OCI-LY1 (cell line): ENCODE measurements around the gene UNC5A.

Experiments
- H2AFZ ChIP-seq: fragments of 200-600 bp; sonication (generic), shearing (Covaris generic); 2 replicates; pipeline ENCODE4 v1.6.0; 2014; ENCODE audit warnings: antibody characterized with exemption, mild to moderate bottlenecking, low read length
- H3F3A ChIP-seq: fragments of 200-600 bp; sonication (generic), shearing (Covaris generic); 2 replicates; pipeline ENCODE4 v1.6.0; 2014; ENCODE audit warnings: mild to moderate bottlenecking, antibody characterized with exemption, low read length, moderate library complexity; ENCODE audit not compliant: insufficient read depth
- H3K27ac ChIP-seq: fragments of 200-600 bp; sonication (generic); 2 replicates; pipeline ENCODE4 v1.5.1; 2014; ENCODE audit warnings: low read length, mixed run types, mild to moderate bottlenecking, low read depth; ENCODE audit not compliant: poor library complexity, severe bottlenecking
- H3K27me3 ChIP-seq: fragments of 200-600 bp; sonication (generic); 2 replicates; pipeline ENCODE4 v1.6.0; 2014; ENCODE audit warnings: antibody characterized with exemption, mild to moderate bottlenecking, low read length, moderate library complexity; ENCODE audit not compliant: insufficient read depth
- H3K36me3 ChIP-seq: fragments of 200-600 bp; sonication (generic); 2 replicates; pipeline ENCODE4 v1.6.1; 2014; ENCODE audit warnings: mild to moderate bottlenecking, antibody characterized with exemption, low read length, moderate library complexity, mixed read lengths; ENCODE audit not compliant: insufficient read depth
- H3K4me1 ChIP-seq: fragments of 200-600 bp; sonication (generic); 2 replicates; pipeline ENCODE4 v1.5.1; 2014; ENCODE audit warnings: mild to moderate bottlenecking, low read length, moderate library complexity; ENCODE audit not compliant: insufficient read depth, severe bottlenecking
- H3K4me2 ChIP-seq: fragments of 200-600 bp; sonication (generic), shearing (Covaris generic); 2 replicates; pipeline ENCODE4 v1.6.1; 2014; ENCODE audit warnings: low read length
- H3K4me3 ChIP-seq: fragments of 200-600 bp; sonication (generic); 2 replicates; pipeline ENCODE4 v1.5.1; 2014; ENCODE audit warnings: low read length, low read depth, mild to moderate bottlenecking, mixed read lengths; ENCODE audit not compliant: poor library complexity, severe bottlenecking
- H3K79me2 ChIP-seq: fragments of 200-600 bp; shearing (Covaris generic); 2 replicates; pipeline ENCODE4 v1.6.1; 2016; ENCODE audit warnings: mixed run types, low read length, mixed read lengths; ENCODE audit not compliant: insufficient read depth
- H3K9ac ChIP-seq: fragments of 200-600 bp; sonication (generic), shearing (Covaris generic); 2 replicates; pipeline ENCODE4 v1.6.1; 2014; ENCODE audit warnings: mild to moderate bottlenecking, low read length, mixed read lengths
- H3K9me2 ChIP-seq: fragments of 200-600 bp; sonication (generic), shearing (Covaris generic); 2 replicates; pipeline ENCODE4 v1.6.1; 2014; ENCODE audit warnings: low read depth, mild to moderate bottlenecking, low read length, mixed read lengths
- H3K9me3 ChIP-seq: fragments of 200-600 bp; shearing (Covaris generic); 2 replicates; pipeline ENCODE4 v1.6.1; 2014; ENCODE audit warnings: low read length, mixed read lengths
- H4K20me1 ChIP-seq: fragments of 200-600 bp; sonication (generic), shearing (Covaris generic); 2 replicates; pipeline ENCODE4 v1.6.0; 2016; ENCODE audit warnings: mild to moderate bottlenecking, low read length; ENCODE audit not compliant: insufficient read depth
- CTCF ChIP-seq: fragments of 200-600 bp; sonication (generic), shearing (Covaris generic); IDR thresholded peaks from 2 replicates; pipeline ENCODE4 v1.5.1; 2017; ENCODE audit warnings: mild to moderate bottlenecking, antibody characterized with exemption, low read length, moderate library complexity, mixed read lengths
- EZH2 ChIP-seq: fragments of 200-600 bp; sonication (generic), shearing (Covaris generic); IDR thresholded peaks from 2 replicates; pipeline ENCODE4 v1.8.0; 2017; ENCODE audit warnings: borderline replicate concordance, mixed run types, mild to moderate bottlenecking, antibody characterized with exemption, low read length, moderate library complexity, mixed read lengths

Gene UNC5A

DNA sequence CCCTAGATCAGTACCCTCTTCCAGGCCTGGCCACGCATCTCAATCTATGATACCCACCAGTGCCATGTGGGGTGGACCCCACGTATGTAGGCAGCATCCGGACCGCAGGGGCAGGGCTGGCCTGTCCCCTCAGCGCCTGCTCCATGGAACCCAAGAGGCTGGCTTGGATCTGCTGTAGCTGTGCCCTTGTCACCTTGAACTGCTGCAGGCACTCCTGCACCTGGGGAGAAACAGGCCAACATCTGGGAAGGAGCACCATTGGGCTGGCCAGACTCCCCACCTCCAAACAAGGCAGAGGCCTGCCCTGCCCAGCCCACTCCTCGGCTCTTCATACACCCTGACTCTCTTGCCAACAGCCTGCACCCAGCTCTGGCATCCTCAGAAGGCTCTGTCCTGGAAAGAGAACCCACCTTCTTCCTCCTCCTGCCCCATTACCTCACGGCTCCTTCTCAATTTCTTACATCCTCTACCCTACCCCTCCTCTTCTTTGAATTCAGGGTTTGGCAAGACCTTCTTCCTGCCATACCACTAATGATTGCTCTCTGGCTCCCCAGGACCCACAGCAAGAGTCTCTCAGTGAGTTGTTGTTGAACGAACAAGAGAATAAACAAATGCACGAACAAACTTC, 81.1 kb downstream of the UNC5A start:
- Histone ChIP-seq H3K4me1 (no peaks in the 10 kb centered on the region), H3K4me2 (no peak overlapping the region), H3K36me3 (no peaks in the 10 kb centered on the region), H3F3A (no peaks in the 10 kb centered on the region), H3K9me3 (no peaks in the 10 kb centered on the region), H3K9me2 (no peaks in the 10 kb centered on the region), H3K27ac (no peak overlapping the region), H3K27me3 (no peaks in the 10 kb centered on the region; the same call in 1 of the 2 replicates), H2AFZ (no peak overlapping the region), H4K20me1 (no peaks in the 10 kb centered on the region), H3K79me2 (no peaks in the 10 kb centered on the region), H3K4me3 (no peak overlapping the region), H3K9ac (no peak overlapping the region)
- TF ChIP-seq EZH2 (no peak), CTCF (no peak)

- Histone ChIP-seq H4K20me1 (no peaks in the 10 kb centered on the region), H3K27ac (no peak overlapping the region)
- TF ChIP-seq CTCF: no peak
- TF ChIP-seq EZH2: no peak
These were observed 82.3 kb downstream of the UNC5A start for GRCh38 chr5:176892663-176893062.

GRCh38 chr5:176894298-176894697, 83.9 kb downstream of the UNC5A start:
- no peak overlapping the region for H3K9ac ChIP-seq
- no peaks in the 10 kb centered on the region; the same call in 1 of the 2 replicates for H3K27me3 ChIP-seq
- no peak overlapping the region for H2AFZ ChIP-seq
- H3K27ac ChIP-seq: no peak overlapping the region
- H3K4me1 ChIP-seq: no peaks in the 10 kb centered on the region
- H3K79me2 ChIP-seq: no peaks in the 10 kb centered on the region
- TF ChIP-seq CTCF (no peak), EZH2 (no peak)
- no peaks in the 10 kb centered on the region for H4K20me1 ChIP-seq
- no peak overlapping the region for H3K4me3 ChIP-seq
- H3F3A ChIP-seq: no peaks in the 10 kb centered on the region
- no peaks in the 10 kb centered on the region for H3K9me3 ChIP-seq
- no peak overlapping the region for H3K4me2 ChIP-seq
- H3K9me2 ChIP-seq: no peaks in the 10 kb centered on the region
- no peaks in the 10 kb centered on the region for H3K36me3 ChIP-seq

More at GRCh38 chr5:176892663-176893062, 82.3 kb downstream of the UNC5A start:
- no peak overlapping the region for H3K4me3 ChIP-seq
- H3K4me1 ChIP-seq: no peaks in the 10 kb centered on the region
- no peak overlapping the region for H3K4me2 ChIP-seq
- no peaks in the 10 kb centered on the region for H3K9me3 ChIP-seq
- H3K79me2 ChIP-seq: no peaks in the 10 kb centered on the region
- no peak overlapping the region for H3K9ac ChIP-seq
- H3K36me3 ChIP-seq: no peaks in the 10 kb centered on the region
- H3K27me3 ChIP-seq: no peaks in the 10 kb centered on the region; the same call in 1 of the 2 replicates
- H3F3A ChIP-seq: no peaks in the 10 kb centered on the region
- no peak overlapping the region for H2AFZ ChIP-seq
- H3K9me2 ChIP-seq: no peaks in the 10 kb centered on the region
